Gastrocnemius medialis (tissue), 4 donors: ENCODE measurements around the gene FGF13.

Source experiments
- CTCF ChIP-seq, 5 experiments: fragments of 450-650 bp in 3 of 5; fragments of 200-600 bp in 2 of 5; sonication (generic) in 2 of 5; IDR thresholded peaks in 4 of 5; conservative IDR thresholded peaks in 1 of 5; 1 replicate in 4 of 5; 2 replicates in 1 of 5; pipeline ENCODE4 v1.5.1; 2016 to 2019; ENCODE audit warnings: antibody characterized with exemption in 5 of 5, mild to moderate bottlenecking in 3 of 5, moderate library complexity in 3 of 5
- POLR2A ChIP-seq, 2 donors: fragments of 450-650 bp; IDR thresholded peaks; one replicate each; pipeline ENCODE4 v1.6.1; 2017; ENCODE audit warnings: antibody characterized with exemption in 2 of 2, mild to moderate bottlenecking in 2 of 2, moderate library complexity in 2 of 2

- no peak for TF ChIP-seq CTCF (IDR thresholded peaks at IDR 0.05 in 4 of 5, conservative IDR thresholded peaks at IDR 0.05 in 1 of 5)
- TF ChIP-seq POLR2A (IDR thresholded peaks at IDR 0.05), result no peak
These were observed 7.9 kb upstream of the FGF13 start for GRCh38 chrX:138719396-138719795.
